Neural progenitor cell (in vitro differentiated cells): ENCODE data around the gene EPHB2.

ENCODE experiments used
- CTCF ChIP-seq: fragments of 200-600 bp; sonication (generic); IDR thresholded peaks from 2 replicates; pipeline ENCODE4 v1.5.1; 2017; ENCODE audit warnings: antibody characterized with exemption, mild to moderate bottlenecking
- EZH2 ChIP-seq: fragments of 200-600 bp; sonication (generic); IDR thresholded peaks from 2 replicates; pipeline ENCODE4 v1.6.1; 2017; ENCODE audit warnings: antibody characterized with exemption, mild to moderate bottlenecking, moderate library complexity
- EZH2phosphoT487 ChIP-seq: fragments of 200-600 bp; sonication (generic); IDR thresholded peaks from 2 replicates; pipeline ENCODE4 v1.6.1; 2017; ENCODE audit warnings: antibody characterized with exemption

GRCh38 chr1:22689505-22689904 lies 21.1 kb upstream of the EPHB2 start:
- TF ChIP-seq EZH2 (no peak), CTCF (no peak), EZH2phosphoT487 (no peak)
